Activated B cell treated with CpG ODN at 0.5 μM for 24 hours (primary cell): Measurements from ENCODE around the gene B4GALNT4. TPM values are rescaled to one million over a fixed set of nuclear protein-coding genes. Genes with fewer than 3 reads are reported as not detected.
"Not testable (repeated sequence)": the region's sequence is repeated elsewhere in the genome, so short reads cannot be mapped to it uniquely, and the experiment has no call there.

ENCODE experiments used
- ATAC-seq: fragments of 200-7000 bp; cut with Tn5 transposase; one replicate; pipeline ENCODE4 v1.10.0; 2021; ENCODE audit warnings: low read depth, mild to moderate bottlenecking, moderate library complexity
- CTCF ChIA-PET: fragments of 350-600 bp; sonication (Branson Sonifier 250); formaldehyde crosslinking; loops from one replicate; lab custom pipeline; 2021; ENCODE audit warnings: antibody characterized with exemption; lab: Charles Lee
- POLR2A ChIA-PET: fragments of 350-600 bp; sonication (Branson Sonifier 250); formaldehyde crosslinking; loops from one replicate; lab custom pipeline; 2021; ENCODE audit warnings: antibody characterized with exemption; lab: Charles Lee
- DNase-seq: peaks from one replicate; pipeline ENCODE4 v3.0.0; 2022
- H3K27ac Mint-ChIP-seq: one replicate; pipeline ENCODE4 v1.8.0; 2020; ENCODE audit warnings: mixed read lengths
- H3K27me3 Mint-ChIP-seq: one replicate; pipeline ENCODE4 v1.8.0; 2021; ENCODE audit warnings: mixed read lengths
- H3K36me3 Mint-ChIP-seq: one replicate; pipeline ENCODE4 v1.8.0; 2021; ENCODE audit warnings: low read depth, mixed read lengths
- H3K4me1 Mint-ChIP-seq: one replicate; pipeline ENCODE4 v1.8.0; 2021; ENCODE audit warnings: mixed read lengths
- H3K4me3 Mint-ChIP-seq: one replicate; pipeline ENCODE4 v1.8.0; 2020; ENCODE audit warnings: mild to moderate bottlenecking, mixed read lengths
- H3K9me3 Mint-ChIP-seq: one replicate; pipeline ENCODE4 v1.8.0; 2020; ENCODE audit warnings: mixed read lengths
- CTCF ChIP-seq: fragments of 200-600 bp; IDR thresholded peaks from one replicate; pipeline ENCODE4 v1.8.0; 2022; ENCODE audit warnings: antibody characterized with exemption, mild to moderate bottlenecking
- intact Hi-C: fragments of 100-400 bp; cut with micrococcal nuclease; formaldehyde crosslinking; loops from one replicate; pipeline ENCODE4 v1.15.1; 2024
- total RNA-seq: library from RNA; stranded (reverse); gene quantifications from 2 replicates; pipeline ENCODE4 v1.2.3, GENCODE V29; 2022

B4GALNT4 gene
- total RNA-seq, 1 donor from 2014 or later, result not detected

GRCh38 chr11:331358-332060 lies 37.8 kb upstream of the B4GALNT4 start:
- no peaks in the 10 kb centered on the region for H3K27me3 Mint-ChIP-seq
- H3K4me1 Mint-ChIP-seq, result peaks cover 47% of the 10 kb centered on the region
- POLR2A ChIA-PET, result interaction anchor here (0.6 to 3.5 kb wide), 3 partner anchors 10 to 24 kb away, joined by 4 to 21 read pairs (median 7); no protein-coding TSS in a partner anchor
- H3K36me3 Mint-ChIP-seq, result no peaks in the 10 kb centered on the region
- no peak for ATAC-seq
- no peaks in the 10 kb centered on the region for H3K9me3 Mint-ChIP-seq
- no peak overlapping the region for H3K27ac Mint-ChIP-seq
- no peak for TF ChIP-seq CTCF
- CTCF ChIA-PET, result no interaction called here
- peak overlapping the region; percentile 57 for H3K4me3 Mint-ChIP-seq
- DNase-seq, result no peak
- intact Hi-C loops, result no loop called here

GRCh38 chr11:332651-333480 lies 36.4 kb upstream of the B4GALNT4 start:
- intact Hi-C loops, result no loop called here
- no peak for ATAC-seq
- H3K9me3 Mint-ChIP-seq, result no peaks in the 10 kb centered on the region
- no peaks in the 10 kb centered on the region for H3K27me3 Mint-ChIP-seq
- no peak for TF ChIP-seq CTCF
- no peak overlapping the region for H3K27ac Mint-ChIP-seq
- H3K36me3 Mint-ChIP-seq, result no peaks in the 10 kb centered on the region
- H3K4me3 Mint-ChIP-seq, result no peak overlapping the region
- POLR2A ChIA-PET, result interaction anchor here (1.2 to 1.3 kb wide), 2 partner anchors 9 to 22 kb away, joined by 4 to 7 read pairs; no protein-coding TSS in a partner anchor
- H3K4me1 Mint-ChIP-seq, result peaks cover 35% of the 10 kb centered on the region
- CTCF ChIA-PET, result no interaction called here
- no peak for DNase-seq

DNA sequence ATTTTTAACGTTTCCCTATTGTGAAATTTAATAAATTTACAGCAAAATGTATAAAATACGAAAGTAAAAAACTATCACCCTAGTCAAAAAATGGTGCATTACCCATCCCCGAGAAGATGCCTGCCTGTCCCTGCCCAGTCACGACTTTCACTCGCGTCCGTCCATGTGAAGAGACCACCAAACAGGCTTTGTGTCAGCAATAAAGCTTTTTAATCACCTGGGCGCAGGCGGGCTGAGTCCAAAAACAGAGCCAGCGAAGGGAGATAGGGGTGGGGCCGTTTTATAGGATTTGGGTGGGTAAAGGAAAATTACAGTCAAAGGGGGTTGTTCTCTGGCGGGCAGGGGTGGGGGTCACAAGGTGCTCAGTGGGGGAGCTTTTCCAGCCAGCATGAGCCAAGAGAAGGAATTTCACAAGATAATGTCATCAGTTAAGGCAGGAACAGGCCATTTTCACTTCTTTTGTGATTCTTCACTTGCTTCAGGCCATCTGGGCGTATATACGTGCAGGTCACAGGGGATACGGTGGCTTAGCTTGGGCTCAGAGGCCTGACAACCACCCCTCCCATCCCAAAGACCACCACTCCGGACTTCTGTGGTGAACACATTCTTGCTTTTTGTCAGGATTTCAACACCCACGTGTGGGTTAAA lies 35.6 kb upstream of the B4GALNT4 start:
- H3K4me1 Mint-ChIP-seq, result peaks cover 35% of the 10 kb centered on the region
- H3K27ac Mint-ChIP-seq, H3K9me3 Mint-ChIP-seq, intact Hi-C loops, CTCF ChIA-PET, H3K27me3 Mint-ChIP-seq, H3K4me3 Mint-ChIP-seq, ATAC-seq, DNase-seq, H3K36me3 Mint-ChIP-seq: not testable (repeated sequence)
- POLR2A ChIA-PET, result interaction anchor here (1.3 kb wide), 1 partner anchor 21 kb away, joined by 4 read pairs; no protein-coding TSS in a partner anchor

DNA sequence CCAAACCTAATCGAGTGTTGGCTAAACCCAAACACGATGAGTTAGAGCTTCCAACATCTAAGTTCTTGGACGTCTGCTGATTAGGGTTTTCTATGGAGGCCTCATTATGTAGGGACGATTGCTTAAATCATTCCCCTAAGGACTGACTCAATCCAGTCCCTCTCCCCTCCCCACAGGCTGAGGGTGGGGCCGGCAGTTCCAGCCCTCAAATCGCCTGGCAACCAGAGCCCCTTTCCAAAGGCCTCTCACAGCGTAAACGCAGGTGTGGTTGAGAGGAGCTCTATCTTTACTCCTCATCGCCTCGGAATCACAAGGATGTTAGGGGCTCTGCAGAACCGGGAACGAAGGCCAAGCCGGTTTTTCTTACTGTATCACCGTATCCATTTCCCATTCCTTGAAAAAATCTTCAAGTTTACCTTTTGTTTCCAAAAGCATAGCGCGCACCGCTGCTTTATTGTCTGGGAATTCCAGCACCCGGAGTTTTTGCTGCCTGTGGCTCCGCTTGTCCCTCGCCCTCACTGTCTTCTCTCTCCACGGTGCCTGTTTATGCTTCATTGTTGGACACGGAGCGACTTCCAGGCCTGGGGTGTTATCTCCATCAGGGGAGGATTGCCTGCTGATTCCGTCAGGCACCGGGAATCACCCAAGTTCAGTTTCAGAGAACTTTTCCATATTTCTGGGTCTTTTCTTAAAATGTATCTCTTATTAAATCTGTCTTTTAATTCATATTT lies 34.9 kb upstream of the B4GALNT4 start:
- H3K9me3 Mint-ChIP-seq, result no peaks in the 10 kb centered on the region
- peaks cover 29% of the 10 kb centered on the region for H3K4me1 Mint-ChIP-seq
- no peak for DNase-seq
- no peak for ATAC-seq
- TF ChIP-seq CTCF, result no peak
- no peaks in the 10 kb centered on the region for H3K27me3 Mint-ChIP-seq
- ChIA-PET CTCF (no interaction called here), POLR2A (interaction anchor here (1.3 kb wide), 1 partner anchor 21 kb away, joined by 4 read pairs; no protein-coding TSS in a partner anchor)
- intact Hi-C loops, result no loop called here
- no peak overlapping the region for H3K4me3 Mint-ChIP-seq
- no peaks in the 10 kb centered on the region for H3K36me3 Mint-ChIP-seq
- no peak overlapping the region for H3K27ac Mint-ChIP-seq
